ENCODE results near the gene AGPAT4.

The AGPAT4 gene

GRCh38 chr6:161281092-161281491 is 7.2 kb upstream of the AGPAT4 start:
- no peak for DNase-seq (ENCODE audit: low spot score)

GRCh38 chr6:161279677-161280415 is 6.0 kb upstream of the AGPAT4 start:
- no peak for DNase-seq (ENCODE audit: low spot score)

GRCh38 chr6:161276605-161277155 is 2.8 kb upstream of the AGPAT4 start:
- no peak for DNase-seq (ENCODE audit: low spot score)

- DNase-seq (ENCODE audit: low spot score): no peak
Observed at GRCh38 chr6:161274898-161275297, 1.0 kb upstream of the AGPAT4 start.

- DNase-seq (ENCODE audit: low spot score): no peak
Observed at GRCh38 chr6:161274488-161274858, 612 bp upstream of the AGPAT4 start.

- peak; percentile 43 for DNase-seq (ENCODE audit: low spot score)
Observed at GRCh38 chr6:161273274-161273751, 548 bp downstream of the AGPAT4 start.

- no peak for DNase-seq (ENCODE audit: low spot score)
Observed at GRCh38 chr6:161272635-161273273, 1.1 kb downstream of the AGPAT4 start.

- no peak for DNase-seq (ENCODE audit: low spot score)
Observed at GRCh38 chr6:161271343-161272030, 2.4 kb downstream of the AGPAT4 start.

- no peak for DNase-seq (ENCODE audit: low spot score)
Observed at GRCh38 chr6:161270116-161270515, 3.7 kb downstream of the AGPAT4 start.

- DNase-seq (ENCODE audit: low spot score): no peak
Observed at GRCh38 chr6:161269310-161269709, 4.6 kb downstream of the AGPAT4 start.

GRCh38 chr6:161268531-161269210 is 5.2 kb downstream of the AGPAT4 start:
- DNase-seq (ENCODE audit: low spot score): no peak

- DNase-seq (ENCODE audit: low spot score): no peak
Observed at GRCh38 chr6:161266513-161267230, 7.2 kb downstream of the AGPAT4 start.

GRCh38 chr6:161265975-161266374 is 7.9 kb downstream of the AGPAT4 start:
- DNase-seq (ENCODE audit: low spot score): no peak

GRCh38 chr6:161265554-161265953 is 8.3 kb downstream of the AGPAT4 start:
- no peak for DNase-seq (ENCODE audit: low spot score)

- no peak for DNase-seq (ENCODE audit: low spot score)
Observed at GRCh38 chr6:161264181-161264580, 9.7 kb downstream of the AGPAT4 start.

- no peak for DNase-seq (ENCODE audit: low spot score)
Observed at GRCh38 chr6:161261816-161262215, 12.0 kb downstream of the AGPAT4 start.

GRCh38 chr6:161261325-161261724 is 12.5 kb downstream of the AGPAT4 start:
- no peak for DNase-seq (ENCODE audit: low spot score)

GRCh38 chr6:161259302-161259701 is 14.6 kb downstream of the AGPAT4 start:
- no peak for DNase-seq (ENCODE audit: low spot score)

GRCh38 chr6:161257793-161258457 is 15.9 kb downstream of the AGPAT4 start:
- DNase-seq (ENCODE audit: low spot score): no peak

GRCh38 chr6:161256407-161256806 is 17.5 kb downstream of the AGPAT4 start:
- no peak for DNase-seq (ENCODE audit: low spot score)

- DNase-seq (ENCODE audit: low spot score): no peak
Observed at GRCh38 chr6:161255518-161255917, 18.3 kb downstream of the AGPAT4 start.

Data from iPS-NIHi11 (cell line).